Measurements from ENCODE around the gene ETNK2.

The ETNK2 gene

DNA sequence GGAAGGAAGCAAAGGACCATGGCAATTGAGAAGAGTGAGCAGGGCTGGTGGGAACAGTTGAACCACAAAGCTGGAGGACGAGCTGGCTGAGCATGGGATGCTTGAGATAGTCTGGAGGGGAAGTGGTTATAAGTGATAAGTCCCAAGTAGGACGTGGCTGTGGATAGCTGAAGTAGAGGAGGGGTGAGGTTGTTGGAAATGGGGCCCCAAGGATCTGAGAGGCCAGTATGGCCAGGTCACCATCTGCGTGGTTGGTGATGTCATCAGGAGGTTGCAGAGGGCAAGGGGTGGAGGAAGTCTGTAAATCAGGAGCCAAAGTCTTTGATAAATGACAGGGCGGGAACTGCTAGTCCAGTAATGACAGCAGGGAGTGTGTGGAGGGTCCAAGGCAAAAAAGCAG lies 25.3 kb upstream of the ETNK2 start:
- in situ Hi-C loops (cut with MboI; ENCODE audit: low sequenced_read_pairs): no loop called here

DNA sequence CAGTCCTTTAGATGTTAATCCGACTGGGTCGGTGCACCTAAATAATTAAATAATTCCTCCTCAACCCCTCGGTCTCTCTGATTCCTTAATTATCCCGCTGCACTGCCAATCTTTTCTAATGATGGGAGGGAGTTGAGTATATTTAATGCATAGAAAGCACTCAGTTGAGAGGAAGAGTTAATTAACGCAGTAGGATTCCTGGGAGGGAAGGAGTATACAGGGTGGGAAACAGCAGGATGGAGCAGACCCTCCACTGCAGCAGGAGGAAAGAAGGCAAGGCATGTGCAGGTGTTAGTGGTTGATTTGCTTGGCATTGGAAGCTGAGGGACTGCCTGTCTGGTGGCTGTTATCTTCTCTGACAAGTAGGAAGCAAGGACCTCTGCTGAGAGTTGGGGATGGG lies 24.2 kb upstream of the ETNK2 start:
- in situ Hi-C loops (cut with MboI; ENCODE audit: low sequenced_read_pairs): no loop called here

DNA sequence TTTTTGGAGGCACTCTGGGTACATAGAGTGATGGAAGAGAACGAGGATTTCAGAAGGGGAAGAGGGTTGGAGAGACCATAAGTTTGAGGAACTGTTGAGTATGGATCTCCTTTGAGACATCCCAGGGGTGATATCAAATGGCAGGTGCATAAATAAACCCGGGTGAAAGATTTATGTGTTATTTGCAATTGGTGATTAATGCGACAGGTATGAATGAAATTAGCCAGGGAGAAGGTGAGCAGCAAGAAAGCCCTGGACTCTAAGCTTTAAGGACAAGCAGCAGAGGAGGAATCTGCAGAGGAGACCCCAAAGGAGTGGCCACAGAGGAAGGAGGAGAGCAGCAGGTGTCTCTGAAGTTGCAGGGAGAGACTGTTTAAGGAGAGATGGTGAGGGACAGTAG lies 23.1 kb upstream of the ETNK2 start:
- in situ Hi-C loops (cut with MboI; ENCODE audit: low sequenced_read_pairs): loop anchor here (25.0 kb wide), 1 partner anchor 187 kb away; the partner anchor contains the start of gene PLEKHA6

DNA sequence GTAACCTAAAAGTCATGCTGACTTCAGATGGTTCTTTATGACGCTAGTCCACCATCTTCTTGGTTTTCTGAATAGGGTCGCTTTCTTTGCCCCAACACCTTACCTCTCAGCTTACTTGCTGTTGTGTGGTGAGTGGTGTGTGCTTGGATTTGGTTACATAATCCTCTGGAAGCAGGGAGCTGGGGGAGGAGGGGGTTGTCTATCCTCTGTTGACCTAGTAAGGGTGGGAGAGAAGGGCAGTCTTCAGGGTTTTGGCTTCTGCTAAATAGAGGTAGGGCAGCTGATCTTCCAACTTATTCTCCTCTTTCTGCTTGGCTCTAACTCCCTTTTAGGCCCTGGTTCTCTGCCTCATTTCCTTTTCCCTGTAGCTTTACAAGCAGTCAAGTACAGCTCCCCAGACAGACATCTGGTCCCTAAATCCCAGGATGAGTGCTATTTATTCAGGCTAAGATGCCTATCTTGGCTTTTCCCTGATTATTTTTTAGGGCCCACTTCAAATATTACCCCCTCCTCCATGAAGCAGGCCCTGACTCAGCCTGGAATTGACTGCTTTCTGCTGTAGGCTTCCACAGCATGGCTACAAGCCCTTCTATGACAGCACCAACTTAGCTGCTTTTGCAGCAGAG lies 20.7 kb upstream of the ETNK2 start:
- in situ Hi-C loops (cut with MboI; ENCODE audit: low sequenced_read_pairs): loop anchor here (25.0 kb wide), 1 partner anchor 190 kb away; the partner anchor contains the start of gene PLEKHA6

DNA sequence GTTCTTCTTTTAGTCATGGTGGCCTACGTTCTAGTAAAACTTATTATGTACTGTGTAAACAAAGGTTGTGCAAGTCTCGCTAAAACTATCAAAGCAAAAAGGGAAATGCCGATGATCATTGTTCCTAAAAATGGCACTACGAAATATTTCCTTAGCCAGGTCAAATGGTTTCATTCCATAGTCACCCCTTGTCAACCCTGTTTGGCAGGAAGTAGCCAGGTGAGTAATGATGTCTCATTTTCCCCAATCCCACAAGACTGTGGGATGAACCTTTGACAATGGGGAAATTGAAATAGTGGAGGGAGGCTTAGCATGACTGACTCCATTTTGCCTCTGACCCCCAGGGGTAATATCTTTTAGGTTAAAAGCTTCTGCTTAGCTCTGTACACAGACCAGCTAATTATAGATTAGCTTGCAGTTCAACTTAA lies 19.9 kb upstream of the ETNK2 start:
- in situ Hi-C loops (cut with MboI; ENCODE audit: low sequenced_read_pairs): loop anchor here (25.0 kb wide), 1 partner anchor 191 kb away; the partner anchor contains the start of gene PLEKHA6

DNA sequence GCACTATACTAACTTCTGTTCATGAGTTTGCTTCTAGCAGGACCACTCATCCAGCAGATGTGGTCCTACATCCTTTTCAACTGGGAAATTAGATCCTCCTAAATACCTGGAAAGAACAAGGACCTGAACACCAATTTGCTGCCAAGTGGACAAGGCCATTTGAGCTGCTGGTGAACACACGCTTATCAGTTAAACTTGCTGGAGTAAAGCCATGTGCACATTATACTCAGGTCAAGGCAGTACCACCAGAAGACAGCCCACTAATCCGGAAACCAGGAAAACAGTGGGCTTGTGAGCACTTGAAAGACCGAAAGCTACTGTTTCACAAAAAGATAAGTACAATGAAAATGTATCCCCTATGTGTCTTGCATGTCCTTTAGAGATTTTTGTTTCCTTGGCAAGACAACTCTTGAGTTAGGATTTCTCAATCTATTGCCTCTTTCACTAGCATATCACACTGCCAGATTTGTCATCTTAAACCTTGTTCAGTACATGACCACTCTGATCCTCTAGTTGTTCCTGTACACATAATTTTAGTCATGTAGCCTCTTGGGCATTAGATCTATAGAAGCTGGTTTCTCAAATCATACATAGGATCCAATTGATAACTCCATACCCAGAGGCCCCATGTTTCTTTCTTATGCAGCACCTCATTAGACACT lies 18.8 kb upstream of the ETNK2 start:
- in situ Hi-C loops (cut with MboI; ENCODE audit: low sequenced_read_pairs): loop anchor here (25.0 kb wide), 1 partner anchor 192 kb away; the partner anchor contains the start of gene PLEKHA6

DNA sequence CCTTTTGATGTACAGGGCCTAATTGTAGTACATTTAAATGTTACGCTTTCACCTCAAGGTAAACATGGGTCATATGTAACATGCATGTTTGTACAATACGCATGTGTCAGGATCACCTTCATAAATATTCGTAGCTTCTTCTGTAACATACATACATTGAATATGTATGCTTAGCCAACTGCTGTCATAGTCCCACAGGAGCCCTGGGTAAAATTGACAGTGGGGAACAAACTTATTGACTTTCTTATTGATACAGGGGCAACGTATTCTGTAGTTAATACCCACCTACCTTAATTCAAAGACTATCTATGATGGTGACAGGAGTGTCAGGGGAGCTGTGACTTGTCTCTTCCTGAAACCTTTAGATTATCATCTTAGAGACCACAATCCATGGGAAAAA lies 18.0 kb upstream of the ETNK2 start:
- in situ Hi-C loops (cut with MboI; ENCODE audit: low sequenced_read_pairs): loop anchor here (25.0 kb wide), 1 partner anchor 192 kb away; the partner anchor contains the start of gene PLEKHA6

DNA sequence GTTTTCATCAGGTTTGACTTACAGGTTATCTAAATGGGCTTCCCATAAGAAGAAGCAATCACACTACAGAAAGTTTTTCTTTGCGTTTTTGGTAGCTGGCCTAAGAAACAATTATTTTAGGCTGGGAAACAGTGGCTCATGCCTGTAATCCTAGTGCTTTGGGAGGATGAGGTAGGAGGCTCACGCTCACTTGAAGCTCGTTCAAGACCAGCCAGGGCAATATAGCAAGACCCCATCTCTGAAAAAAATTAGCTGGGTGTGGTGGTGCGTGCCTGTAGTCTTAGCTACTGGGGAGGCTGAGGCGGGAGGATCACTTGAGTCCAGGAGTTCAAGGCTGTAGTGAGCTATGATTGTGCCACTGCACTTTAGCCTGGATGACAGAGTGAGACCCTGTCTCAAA lies 15.9 kb upstream of the ETNK2 start:
- in situ Hi-C loops (cut with MboI; ENCODE audit: low sequenced_read_pairs): loop anchor here (25.0 kb wide), 1 partner anchor 195 kb away; the partner anchor contains the start of gene PLEKHA6

DNA sequence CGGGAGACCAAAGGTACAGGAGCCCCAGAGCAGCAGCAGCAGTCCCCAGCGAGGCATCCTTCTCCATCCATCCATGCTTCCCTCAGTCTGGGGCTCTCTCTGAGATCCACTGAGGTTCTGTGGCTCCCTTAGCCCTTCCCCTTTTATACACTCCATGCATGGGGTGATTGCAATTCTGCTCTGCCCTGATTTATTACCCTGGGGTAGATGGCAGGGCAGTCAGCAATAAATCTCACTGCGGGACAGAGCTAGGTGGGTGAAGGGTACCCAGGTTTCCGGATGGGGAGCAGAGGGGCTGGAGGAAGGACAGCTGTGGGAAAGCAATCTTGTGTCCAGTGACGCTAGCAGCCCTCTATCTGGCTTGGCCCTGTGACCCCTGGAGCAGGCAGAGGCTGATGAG lies 14.4 kb upstream of the ETNK2 start, which contains the start of gene REN:
TSS of gene REN (minus strand) at position 119 of the 400 bp plus-strand sequence. CDS start at position 75, 44 bp downstream.
- in situ Hi-C loops (cut with MboI; ENCODE audit: low sequenced_read_pairs): loop anchor here (25.0 kb wide), 1 partner anchor 196 kb away; the partner anchor contains the start of gene PLEKHA6

DNA sequence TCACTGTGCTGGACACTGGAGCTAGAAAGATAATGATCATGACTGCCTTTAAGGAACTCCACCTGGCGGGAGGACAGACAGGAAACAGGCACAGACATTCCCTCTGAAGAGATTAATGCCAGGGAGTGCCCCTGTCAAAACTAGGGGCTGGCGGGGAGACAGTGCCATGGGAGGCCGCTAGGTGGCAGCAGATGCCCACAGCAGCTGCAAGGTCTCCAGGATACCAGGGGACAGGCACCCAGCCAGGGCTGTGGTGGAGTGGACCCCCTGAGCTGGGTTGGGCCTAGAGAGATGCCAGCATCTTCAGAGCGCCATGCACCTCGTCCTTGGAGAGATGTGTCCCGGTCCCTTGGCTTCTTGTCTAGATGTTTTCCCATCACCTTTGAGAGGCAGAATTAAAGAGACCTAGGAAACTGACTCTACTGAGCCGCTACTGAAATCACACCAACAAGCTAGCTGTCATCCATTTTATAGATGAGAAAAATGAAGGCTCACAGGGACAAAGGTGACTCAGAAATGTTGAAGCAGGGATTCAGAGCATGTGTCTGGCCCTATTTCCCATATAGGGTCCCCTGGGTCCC lies 10.7 kb upstream of the ETNK2 start:
- in situ Hi-C loops (cut with MboI; ENCODE audit: low sequenced_read_pairs): loop anchor here (25.0 kb wide), 1 partner anchor 200 kb away; the partner anchor contains the start of gene PLEKHA6

DNA sequence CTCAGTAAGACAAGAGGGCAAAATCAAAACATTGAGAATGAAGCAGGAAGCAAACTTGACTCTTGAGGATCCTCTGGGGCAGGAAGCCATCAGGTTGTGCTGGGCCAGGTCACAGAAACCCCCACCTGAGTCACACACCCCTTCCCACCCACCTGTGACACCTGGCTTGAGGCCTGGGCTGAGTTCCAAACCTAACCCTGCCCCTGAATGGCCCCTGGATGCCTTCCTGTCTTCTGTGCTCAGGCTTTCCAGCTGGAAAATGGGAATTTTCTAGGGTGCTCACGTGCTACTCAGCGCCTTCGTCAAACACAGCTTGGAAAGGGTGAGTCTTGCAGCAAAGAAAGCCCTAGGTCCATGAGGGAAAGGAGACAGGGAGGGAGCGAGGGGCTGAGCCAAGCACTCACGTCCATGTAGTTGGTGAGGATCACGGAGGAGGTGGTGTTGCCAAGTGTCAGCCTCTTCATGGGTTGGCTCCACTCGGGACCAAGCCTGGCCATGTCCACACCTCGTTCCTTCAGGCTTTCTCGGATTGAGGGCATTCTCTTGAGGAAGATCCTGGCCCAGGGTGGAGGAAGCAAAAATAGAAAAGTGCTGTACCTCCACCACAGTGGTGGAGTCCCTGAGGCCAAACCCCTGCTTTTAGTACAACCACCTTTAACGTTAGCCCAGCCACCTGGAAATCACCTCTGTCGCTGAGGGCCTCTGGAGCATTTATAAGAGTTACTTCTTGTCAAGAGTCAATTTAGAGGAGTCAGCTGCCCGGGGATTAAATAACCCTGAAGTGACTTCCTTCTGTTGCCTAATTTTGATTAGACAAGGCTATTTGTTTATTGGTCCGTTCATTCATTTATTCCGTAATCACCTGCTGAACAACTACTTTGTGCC lies 10.0 kb upstream of the ETNK2 start:
- in situ Hi-C loops (cut with MboI; ENCODE audit: low sequenced_read_pairs): loop anchor here (25.0 kb wide), 1 partner anchor 200 kb away; the partner anchor contains the start of gene PLEKHA6

DNA sequence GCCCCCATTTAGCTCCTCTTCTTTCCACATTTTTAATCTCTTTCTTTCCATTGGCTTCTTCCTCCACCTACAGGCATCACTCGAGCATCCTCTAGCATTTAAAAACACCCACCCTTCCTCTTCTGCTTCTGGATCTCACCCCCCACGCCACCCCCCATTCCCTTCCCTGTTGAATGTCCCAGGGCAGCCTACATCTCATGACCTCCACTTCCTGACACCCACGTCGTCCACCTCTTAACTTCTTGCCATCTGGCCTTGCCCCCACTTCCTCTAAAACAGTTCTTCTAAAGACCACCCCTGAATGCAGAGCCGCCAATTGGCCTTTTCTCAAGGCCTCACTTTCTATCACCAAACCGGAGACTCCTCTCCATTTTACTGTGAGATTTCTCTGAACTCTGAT lies 6.1 kb upstream of the ETNK2 start:
- in situ Hi-C loops (cut with MboI; ENCODE audit: low sequenced_read_pairs): loop anchor here (25.0 kb wide), 1 partner anchor 204 kb away; the partner anchor contains the start of gene PLEKHA6

DNA sequence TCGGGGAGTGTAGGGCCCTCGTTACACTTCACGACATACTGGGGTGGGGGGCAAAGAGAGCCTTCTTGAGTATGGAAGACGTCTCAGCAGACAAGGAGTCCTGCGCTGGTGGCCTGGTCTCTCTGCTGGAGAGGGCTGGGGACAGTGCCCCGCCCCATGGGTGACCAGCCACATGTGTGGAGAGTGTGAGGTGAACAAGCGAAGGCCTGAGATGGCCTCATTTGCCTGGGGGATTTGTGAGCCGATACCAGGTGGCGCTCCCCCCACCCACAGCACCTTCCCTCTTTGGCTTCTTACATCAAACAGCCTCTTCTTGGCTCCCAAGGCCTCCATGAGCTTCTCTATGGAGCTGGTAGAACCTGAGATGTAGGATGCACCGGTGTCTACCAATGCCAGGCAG lies 4.0 kb upstream of the ETNK2 start:
- in situ Hi-C loops (cut with MboI; ENCODE audit: low sequenced_read_pairs): loop anchor here (25.0 kb wide), 1 partner anchor 206 kb away; the partner anchor contains the start of gene PLEKHA6

DNA sequence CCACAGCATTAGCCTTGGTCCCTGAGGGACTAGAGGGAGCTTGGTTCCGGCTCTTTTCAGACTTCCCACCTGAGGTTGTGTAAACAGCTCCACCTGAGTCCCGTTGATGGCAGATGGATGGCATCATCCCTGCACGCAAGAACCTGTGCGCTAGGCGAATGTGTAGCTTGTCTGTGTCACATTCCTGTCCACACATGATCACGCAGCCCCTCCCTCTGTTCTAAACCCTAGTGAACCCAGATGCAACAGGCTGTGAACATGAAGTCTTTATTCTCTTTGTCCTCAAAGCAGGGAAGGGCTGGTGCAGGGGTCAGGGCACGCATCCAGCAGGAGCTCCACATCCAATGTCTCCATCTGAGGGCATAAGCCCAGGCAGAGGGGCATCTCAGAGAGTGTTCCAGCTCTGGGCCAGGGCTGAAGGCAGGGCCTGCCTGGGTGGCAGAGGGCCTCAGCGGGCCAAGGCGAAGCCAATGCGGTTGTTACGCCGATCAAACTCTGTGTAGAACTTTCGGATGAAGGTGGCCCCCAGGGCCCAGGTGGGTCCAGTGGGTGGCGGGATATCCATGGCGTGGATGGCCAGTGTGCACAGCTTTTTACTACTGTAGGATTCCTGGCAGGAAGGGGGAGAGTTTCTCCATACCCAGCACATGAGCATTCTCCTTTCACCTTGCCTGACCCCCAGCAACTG lies 2.9 kb upstream of the ETNK2 start:
- in situ Hi-C loops (cut with MboI; ENCODE audit: low sequenced_read_pairs): loop anchor here (25.0 kb wide), 1 partner anchor 208 kb away; the partner anchor contains the start of gene PLEKHA6

DNA sequence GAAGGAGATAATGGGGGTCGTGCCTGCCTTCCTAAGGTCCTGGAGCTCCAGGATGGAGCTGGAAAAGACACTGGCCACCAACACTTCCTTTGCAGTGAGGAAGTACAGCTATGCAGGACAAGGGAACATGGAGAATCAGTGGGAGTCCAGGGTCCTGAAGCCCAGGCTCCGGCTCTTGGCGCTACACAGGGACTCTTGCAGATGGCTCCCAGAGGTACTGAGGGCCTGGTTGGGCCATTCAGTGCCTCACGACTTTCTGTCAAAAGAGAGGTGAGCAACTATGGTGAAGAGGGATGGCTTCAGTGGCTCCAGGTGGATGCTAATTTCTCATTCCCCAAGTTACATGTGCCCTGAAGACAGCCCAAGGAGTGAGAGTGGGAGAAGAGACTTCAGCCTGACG lies 1.8 kb upstream of the ETNK2 start:
- in situ Hi-C loops (cut with MboI; ENCODE audit: low sequenced_read_pairs): loop anchor here (25.0 kb wide), 1 partner anchor 209 kb away; the partner anchor contains the start of gene PLEKHA6

DNA sequence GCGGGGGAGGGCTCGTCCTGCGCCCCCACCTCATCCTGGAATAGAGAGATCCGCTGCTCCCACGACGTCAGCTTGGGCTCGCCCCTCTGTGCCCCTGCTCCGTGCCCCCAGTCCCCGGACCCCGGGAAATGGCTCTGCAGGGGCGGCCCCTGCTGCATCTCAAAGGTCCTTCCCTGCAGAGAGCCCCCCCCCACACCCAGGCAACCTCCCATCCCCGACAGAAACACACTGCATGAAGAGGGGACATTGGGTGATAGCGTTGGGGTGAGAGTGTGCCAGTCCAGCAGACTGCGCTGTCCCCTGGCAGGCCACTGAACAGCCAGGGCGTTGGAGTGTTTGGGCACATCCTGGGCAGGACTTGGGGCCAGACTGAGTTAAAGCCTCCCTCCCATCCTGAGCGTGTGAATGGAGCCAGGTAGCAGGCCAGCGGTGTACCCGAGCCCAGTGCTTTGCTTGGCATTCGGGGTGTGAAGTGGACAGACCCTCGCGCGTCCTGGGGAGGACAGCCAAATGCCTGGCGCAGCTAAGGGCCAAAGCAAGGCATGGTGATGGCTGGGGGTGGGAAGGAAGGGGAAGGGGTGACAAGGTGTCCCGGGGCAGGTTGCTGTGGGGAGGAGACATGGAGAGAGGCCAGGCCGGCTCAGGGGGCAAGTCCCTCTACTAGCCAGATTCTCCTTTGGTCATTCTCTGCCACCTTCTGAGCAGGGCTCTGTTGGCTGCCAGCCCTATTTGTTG lies 633 bp upstream of the ETNK2 start:
- in situ Hi-C loops (cut with MboI; ENCODE audit: low sequenced_read_pairs): loop anchor here (25.0 kb wide), 1 partner anchor 210 kb away; the partner anchor contains the start of gene PLEKHA6

DNA sequence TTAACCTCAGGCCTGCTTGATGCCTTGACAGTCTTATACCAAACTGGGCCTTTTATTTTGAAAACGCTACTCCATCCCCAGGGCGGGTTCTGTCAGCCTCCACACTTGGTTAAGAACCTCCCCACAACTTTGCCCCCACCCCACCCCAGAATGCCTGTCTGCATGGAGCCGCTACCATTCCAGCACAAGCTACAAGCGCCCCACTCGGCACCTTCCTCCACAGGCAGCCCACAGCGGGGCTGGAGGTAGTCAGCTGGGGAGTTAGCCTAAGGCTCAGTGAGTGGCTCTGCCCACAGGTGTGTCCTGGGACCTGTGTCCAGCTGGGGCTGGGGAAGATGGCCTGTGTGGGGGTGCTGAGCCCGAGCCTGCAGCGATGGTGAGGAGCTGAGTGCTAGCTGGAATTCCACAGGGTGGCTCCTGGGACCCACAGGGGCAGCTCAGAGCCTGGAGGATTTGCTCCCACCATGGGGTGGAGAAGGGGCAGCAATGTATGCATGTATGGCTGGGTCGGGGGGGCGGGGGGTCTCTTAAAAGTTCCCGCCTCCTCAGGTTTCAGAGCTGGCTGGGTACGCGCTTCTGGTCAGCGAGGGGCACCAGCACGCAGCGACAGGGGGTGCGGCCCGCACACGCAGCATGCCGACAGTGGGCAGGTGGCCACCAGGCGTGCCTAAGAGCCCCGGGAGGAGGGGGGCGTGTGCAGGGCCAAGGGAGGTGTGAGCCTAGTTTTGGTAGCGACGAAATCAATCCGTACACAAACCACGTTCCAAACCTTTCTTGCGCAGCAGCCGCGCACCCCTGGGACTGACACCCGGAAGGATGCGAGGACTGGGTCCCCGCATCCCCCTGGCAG lies 917 bp downstream of the ETNK2 start:
- in situ Hi-C loops (cut with MboI; ENCODE audit: low sequenced_read_pairs): loop anchor here (25.0 kb wide), 1 partner anchor 211 kb away; the partner anchor contains the start of gene PLEKHA6

All from HL-60/S4 treated with retinoic acid at 250 ng/mL for 4 days and 3 days (cell line).